Measurements from ENCODE around the gene MBNL1.

- TF ChIP-seq POLR2A (IDR thresholded peaks at IDR 0.05) (no peak), CTCF (IDR thresholded peaks at IDR 0.05) (no peak), EP300 (IDR thresholded peaks at IDR 0.05) (no peak)
Measured at GRCh38 chr3:152470095-152470494, 201.4 kb downstream of the MBNL1 start.

Data from tibial nerve (tissue), 4 donors.